Measurements from ENCODE around the gene KBTBD4. TPM values are rescaled to one million over a fixed set of nuclear protein-coding genes. Genes with fewer than 3 reads are reported as not detected.

The KBTBD4 gene
- total and polyA plus RNA-seq, 7 donors = 11.3 to 29.9 (median 15.9) TPM

DNA sequence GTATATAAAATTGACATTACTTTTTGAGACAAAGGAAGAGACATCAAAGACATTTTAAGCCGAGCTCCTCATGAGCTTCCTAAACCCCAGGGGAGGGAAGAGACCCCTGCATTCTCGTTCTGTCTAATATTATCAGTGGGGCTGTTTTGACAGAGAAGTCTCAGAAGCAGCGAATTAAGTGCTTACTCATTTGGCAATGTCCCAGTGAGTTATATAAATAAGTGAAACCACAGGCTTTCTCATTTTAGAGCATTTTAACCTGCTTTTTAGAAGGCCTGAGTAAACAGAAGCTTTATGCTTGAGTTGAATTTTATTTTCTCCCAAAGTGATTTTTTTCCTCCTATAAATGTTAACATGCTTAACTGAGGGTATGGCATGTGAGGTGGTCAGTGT is 38.6 kb upstream of the KBTBD4 start:
- H3K27me3 ChIP-seq = no peaks in the 10 kb centered on the region
- no peaks in the 10 kb centered on the region for H3K9me3 ChIP-seq
- no peak for TF ChIP-seq POLR2A (IDR thresholded peaks at IDR 0.05)
- TF ChIP-seq CTCF (IDR thresholded peaks at IDR 0.05) = no peak
- no peak for TF ChIP-seq EP300 (IDR thresholded peaks at IDR 0.05)
- TF ChIP-seq POLR2AphosphoS5 (IDR thresholded peaks at IDR 0.05) = no peak
- 44 to 80% methylated on average over 3 of the region's 3 CpGs for WGBS, 2 donors
- no peak overlapping the region for H3K4me3 ChIP-seq
- intact Hi-C loops (cut with DNase I) = no loop called here
- no peak for DNase-seq
- peaks cover 6 to 50% (median 24%) of the 10 kb centered on the region in 4 donors for H3K36me3 ChIP-seq
- no peaks in the 10 kb centered on the region for H3K4me1 ChIP-seq
- no peak overlapping the region for H3K27ac ChIP-seq

- H3K27ac ChIP-seq = no peak overlapping the region
- peaks cover 2 to 45% (median 19%) of the 10 kb centered on the region in 4 donors for H3K36me3 ChIP-seq
- H3K27me3 ChIP-seq = no peaks in the 10 kb centered on the region
- TF ChIP-seq EP300 (IDR thresholded peaks at IDR 0.05) = no peak
- TF ChIP-seq CTCF (IDR thresholded peaks at IDR 0.05) = peak; percentile 22 to 47 (median 27)
- no peaks in the 10 kb centered on the region for H3K4me1 ChIP-seq
- DNase-seq = peak; percentile 71
- H3K4me3 ChIP-seq = no peak overlapping the region
- intact Hi-C loops (cut with DNase I) = no loop called here
- 89 to 90% methylated on average over 10 of the region's 10 CpGs for WGBS, 2 donors
- H3K9me3 ChIP-seq = no peaks in the 10 kb centered on the region
Observed at GRCh38 chr11:47616726-47617416, 38.1 kb upstream of the KBTBD4 start.

DNA sequence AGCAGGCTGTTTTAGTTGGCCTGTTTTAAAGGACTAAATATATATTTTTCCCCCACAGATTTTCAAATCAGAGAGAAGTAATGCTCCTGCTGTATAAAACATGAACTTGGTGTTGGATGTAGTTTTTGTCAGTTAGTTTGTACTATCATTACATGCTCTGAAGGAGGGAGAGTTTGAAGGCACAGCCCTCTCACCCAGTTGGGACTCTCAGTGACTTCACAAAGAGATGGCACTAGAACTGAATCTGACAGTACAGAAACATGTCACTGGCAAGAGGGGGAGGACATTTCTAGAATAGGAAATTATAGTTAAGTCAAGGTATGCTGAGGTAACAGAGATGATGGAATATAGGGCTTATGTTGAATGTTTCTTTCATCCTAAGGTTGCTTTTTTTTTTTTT is 36.5 kb upstream of the KBTBD4 start:
- H3K9me3 ChIP-seq = no peaks in the 10 kb centered on the region
- TF ChIP-seq POLR2AphosphoS5 (IDR thresholded peaks at IDR 0.05) (no peak), POLR2A (IDR thresholded peaks at IDR 0.05) (no peak), EP300 (IDR thresholded peaks at IDR 0.05) (no peak)
- intact Hi-C loops (cut with DNase I) = no loop called here
- DNase-seq = no peak
- H3K27ac ChIP-seq = no peak overlapping the region
- H3K4me3 ChIP-seq = no peak overlapping the region
- H3K36me3 ChIP-seq = peaks cover 0 to 34% (median 11%) of the 10 kb centered on the region in 4 donors
- H3K27me3 ChIP-seq = no peaks in the 10 kb centered on the region
- H3K4me1 ChIP-seq = no peaks in the 10 kb centered on the region

GRCh38 chr11:47611348-47611794 is 32.6 kb upstream of the KBTBD4 start:
- Histone ChIP-seq H3K9me3 (no peaks in the 10 kb centered on the region), H3K36me3 (peaks cover 0 to 6% (median 0%) of the 10 kb centered on the region in 4 donors), H3K27ac (no peak overlapping the region), H3K27me3 (no peaks in the 10 kb centered on the region), H3K4me3 (no peak overlapping the region), H3K4me1 (peaks cover 0 to 12% (median 10%) of the 10 kb centered on the region in 4 donors)
- DNase-seq = no peak
- WGBS, 2 donors = 61 to 81% methylated on average over 6 of the region's 6 CpGs
- TF ChIP-seq POLR2AphosphoS5 (IDR thresholded peaks at IDR 0.05) = no peak
- TF ChIP-seq EP300 (IDR thresholded peaks at IDR 0.05) = no peak
- intact Hi-C loops (cut with DNase I) = no loop called here

GRCh38 chr11:47609675-47610074 is 30.9 kb upstream of the KBTBD4 start:
- Histone ChIP-seq H3K9me3 (no peaks in the 10 kb centered on the region), H3K4me3 (no peak overlapping the region), H3K36me3 (peaks cover 0 to 6% (median 0%) of the 10 kb centered on the region in 4 donors), H3K4me1 (peaks cover 0 to 12% (median 10%) of the 10 kb centered on the region in 4 donors), H3K27ac (no peak overlapping the region), H3K27me3 (no peaks in the 10 kb centered on the region)
- DNase-seq = no peak
- intact Hi-C loops (cut with DNase I) = no loop called here
- WGBS, 2 donors = 79 to 88% methylated on average over 3 of the region's 3 CpGs
- TF ChIP-seq POLR2AphosphoS5 (IDR thresholded peaks at IDR 0.05) = no peak
- no peak for TF ChIP-seq CTCF (IDR thresholded peaks at IDR 0.05)
- TF ChIP-seq POLR2A (IDR thresholded peaks at IDR 0.05) = no peak
- no peak for TF ChIP-seq EP300 (IDR thresholded peaks at IDR 0.05)

All from sigmoid colon (tissue), 7 donors.